ENCODE results near the gene TMEM43. TPM values are rescaled to one million over a fixed set of nuclear protein-coding genes. Genes with fewer than 3 reads are reported as not detected.

The TMEM43 gene
- total RNA-seq, 1 donor = 120 TPM

GRCh38 chr3:14127516-14128161 is 2.8 kb downstream of the TMEM43 start:
- DNase-seq (ENCODE audit: low read depth) = no peak
- no peak overlapping the region for H3K4me3 ChIP-seq (ENCODE audit: low read depth, low read length)
- TF ChIP-seq, protein P1, sequence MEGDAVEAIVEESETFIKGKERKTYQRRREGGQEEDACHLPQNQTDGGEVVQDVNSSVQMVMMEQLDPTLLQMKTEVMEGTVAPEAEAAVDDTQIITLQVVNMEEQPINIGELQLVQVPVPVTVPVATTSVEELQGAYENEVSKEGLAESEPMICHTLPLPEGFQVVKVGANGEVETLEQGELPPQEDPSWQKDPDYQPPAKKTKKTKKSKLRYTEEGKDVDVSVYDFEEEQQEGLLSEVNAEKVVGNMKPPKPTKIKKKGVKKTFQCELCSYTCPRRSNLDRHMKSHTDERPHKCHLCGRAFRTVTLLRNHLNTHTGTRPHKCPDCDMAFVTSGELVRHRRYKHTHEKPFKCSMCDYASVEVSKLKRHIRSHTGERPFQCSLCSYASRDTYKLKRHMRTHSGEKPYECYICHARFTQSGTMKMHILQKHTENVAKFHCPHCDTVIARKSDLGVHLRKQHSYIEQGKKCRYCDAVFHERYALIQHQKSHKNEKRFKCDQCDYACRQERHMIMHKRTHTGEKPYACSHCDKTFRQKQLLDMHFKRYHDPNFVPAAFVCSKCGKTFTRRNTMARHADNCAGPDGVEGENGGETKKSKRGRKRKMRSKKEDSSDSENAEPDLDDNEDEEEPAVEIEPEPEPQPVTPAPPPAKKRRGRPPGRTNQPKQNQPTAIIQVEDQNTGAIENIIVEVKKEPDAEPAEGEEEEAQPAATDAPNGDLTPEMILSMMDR (IDR thresholded peaks at IDR 0.05; ENCODE audit: insufficient read depth, low read depth, low read length) = no peak

DNA sequence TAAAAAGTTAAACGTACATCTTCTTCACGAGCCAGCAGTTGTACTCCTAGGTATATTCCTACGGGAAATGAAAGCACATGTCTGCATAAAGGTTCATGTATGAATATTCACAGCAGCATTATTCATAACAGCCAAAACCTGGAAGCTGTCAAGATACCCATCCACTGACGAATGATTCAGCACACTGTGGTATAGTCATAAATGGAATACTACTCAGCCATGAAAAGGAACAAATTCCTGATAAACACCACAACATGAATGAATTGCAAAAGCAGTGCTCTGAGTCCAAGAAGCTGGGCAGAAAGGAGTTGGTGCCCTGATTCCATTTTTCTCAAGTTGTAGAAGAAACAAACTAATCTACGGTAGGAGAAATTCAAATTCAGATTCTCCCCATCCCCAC is 3.9 kb downstream of the TMEM43 start:
- no peak for DNase-seq (ENCODE audit: low read depth)
- H3K4me3 ChIP-seq (ENCODE audit: low read depth, low read length) = no peak overlapping the region
- TF ChIP-seq, protein P1 (IDR thresholded peaks at IDR 0.05; ENCODE audit: insufficient read depth, low read depth, low read length) = no peak

DNA sequence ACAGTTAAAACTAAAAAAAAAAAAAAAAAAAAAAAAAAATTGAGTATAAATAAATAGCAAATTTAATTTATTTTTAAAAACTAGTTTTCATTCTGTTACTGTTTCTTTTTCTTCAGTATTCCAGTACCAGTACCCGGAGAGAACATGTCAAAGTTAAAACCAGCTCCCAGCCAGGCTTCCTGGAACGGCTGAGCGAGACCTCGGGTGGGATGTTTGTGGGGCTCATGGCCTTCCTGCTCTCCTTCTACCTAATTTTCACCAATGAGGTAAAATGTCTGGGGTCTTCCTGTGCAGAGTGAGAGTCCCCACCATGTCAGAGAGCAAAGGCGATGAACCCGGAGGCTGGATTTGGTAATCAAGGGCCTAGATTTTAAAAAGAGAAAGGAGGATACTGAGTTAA is 4.4 kb downstream of the TMEM43 start:
- DNase-seq (ENCODE audit: low read depth) = no peak
- no peak overlapping the region for H3K4me3 ChIP-seq (ENCODE audit: low read depth, low read length)
- TF ChIP-seq, protein P1 (IDR thresholded peaks at IDR 0.05; ENCODE audit: insufficient read depth, low read depth, low read length) = no peak

- H3K4me3 ChIP-seq (ENCODE audit: low read depth, low read length) = no peak overlapping the region
- TF ChIP-seq, protein P1 (IDR thresholded peaks at IDR 0.05; ENCODE audit: insufficient read depth, low read depth, low read length) = no peak
- no peak for DNase-seq (ENCODE audit: low read depth)
These were observed 5.4 kb downstream of the TMEM43 start for GRCh38 chr3:14130230-14130629.

DNA sequence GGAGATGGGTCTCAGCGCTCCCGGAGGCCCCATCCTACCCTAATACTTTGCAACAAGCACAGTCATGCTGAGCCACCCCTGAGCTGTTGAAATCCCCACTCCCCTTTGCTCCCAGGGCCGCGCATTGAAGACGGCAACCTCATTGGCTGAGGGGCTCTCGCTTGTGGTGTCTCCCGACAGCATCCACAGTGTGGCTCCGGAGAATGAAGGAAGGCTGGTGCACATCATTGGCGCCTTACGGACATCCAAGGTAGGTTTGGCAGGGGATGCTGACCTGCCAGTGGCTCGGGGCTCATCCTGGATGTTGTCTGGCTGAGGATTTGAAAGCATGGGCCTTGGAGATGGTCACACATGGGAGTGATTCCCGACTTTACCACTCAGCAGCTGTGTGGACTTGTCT is 5.9 kb downstream of the TMEM43 start:
- DNase-seq (ENCODE audit: low read depth) = no peak
- no peak overlapping the region for H3K4me3 ChIP-seq (ENCODE audit: low read depth, low read length)
- TF ChIP-seq, protein P1 (IDR thresholded peaks at IDR 0.05; ENCODE audit: insufficient read depth, low read depth, low read length) = no peak

DNA sequence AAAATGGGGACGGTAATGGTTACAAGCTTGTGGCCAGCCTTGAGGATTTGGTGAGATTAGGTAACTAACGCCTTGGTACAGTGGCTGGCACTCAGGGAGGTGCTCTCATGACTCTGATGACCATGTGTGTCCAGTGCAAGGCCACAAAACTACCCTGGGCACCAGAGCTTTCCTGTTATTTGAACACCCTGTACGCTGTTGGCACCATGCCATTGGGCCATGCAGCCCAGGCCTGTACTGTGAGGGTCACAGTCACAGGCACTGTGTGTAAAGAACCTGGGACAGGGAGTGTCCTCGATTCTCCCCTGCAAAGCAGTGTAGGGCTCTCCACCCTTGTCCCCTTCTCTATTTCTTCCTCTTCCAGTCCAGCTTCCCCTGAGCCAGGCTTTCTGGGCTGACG is 6.3 kb downstream of the TMEM43 start:
- no peak for DNase-seq (ENCODE audit: low read depth)
- TF ChIP-seq, protein P1 (IDR thresholded peaks at IDR 0.05; ENCODE audit: insufficient read depth, low read depth, low read length) = no peak
- H3K4me3 ChIP-seq (ENCODE audit: low read depth, low read length) = no peak overlapping the region

DNA sequence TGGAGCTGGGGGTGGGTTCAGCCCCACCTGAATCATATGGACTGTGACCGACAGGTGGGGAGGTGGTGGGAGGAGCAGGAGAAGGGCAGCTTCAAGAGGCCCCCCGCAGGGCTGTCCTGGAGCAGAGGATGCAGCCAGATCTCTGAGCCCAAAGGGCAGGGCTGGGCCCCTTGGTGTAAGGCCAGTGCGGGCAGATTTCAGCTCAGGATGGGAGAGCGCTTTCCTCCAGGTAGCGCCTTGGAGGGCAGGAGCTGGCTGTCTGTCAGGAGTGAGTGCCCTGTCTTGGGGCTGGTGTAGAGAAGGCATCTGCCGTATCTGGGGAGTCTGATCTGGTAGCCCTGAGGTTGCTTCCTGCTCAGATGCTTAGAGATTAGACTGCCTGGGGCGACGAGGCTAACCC is 7.3 kb downstream of the TMEM43 start:
- no peak overlapping the region for H3K4me3 ChIP-seq (ENCODE audit: low read depth, low read length)
- TF ChIP-seq, protein P1 (IDR thresholded peaks at IDR 0.05; ENCODE audit: insufficient read depth, low read depth, low read length) = no peak
- DNase-seq (ENCODE audit: low read depth) = no peak
